ENCODE data around the gene EFR3B. TPM values are rescaled to one million over a fixed set of nuclear protein-coding genes. Genes with fewer than 3 reads are reported as not detected.

The EFR3B gene
- total and polyA plus RNA-seq, 2 of the 4 experiments (the other 2 are of a cell fraction): 0.38 to 0.90 TPM

- WGBS, 2 experiments (ENCODE audit: extremely low coverage in 2 of 2, insufficient read length in 1 of 2): 100% methylated on average over 4 of the region's 7 CpGs; no CpG with 5 or more reads in 1 of the 2 experiments
- no peak overlapping the region for H4K8ac ChIP-seq (ENCODE audit: low read depth in 2 of 2, low read length in 2 of 2)
- H3K23ac ChIP-seq (ENCODE audit: low read depth, low read length): no peak overlapping the region
- H3K27ac ChIP-seq (ENCODE audit: insufficient read depth, low read length): no peak overlapping the region
- no peaks in the 10 kb centered on the region for H4K20me1 ChIP-seq (ENCODE audit: insufficient read depth, low read length)
- no peak overlapping the region for H4K91ac ChIP-seq (ENCODE audit: insufficient read depth, low read depth, low read length)
- no peaks in the 10 kb centered on the region for H3K36me3 ChIP-seq (ENCODE audit: control insufficient read depth, insufficient read depth, low read length)
- H4K5ac ChIP-seq (ENCODE audit: low read depth, low read length): no peak overlapping the region
- no peak overlapping the region for H3K18ac ChIP-seq (ENCODE audit: low read depth, low read length)
- H3K14ac ChIP-seq (replicated peaks; ENCODE audit: low read depth, low read length): no peak overlapping the region
- ChIA-PET POLR2A (ENCODE audit: unreplicated experiment) (no interaction called here), CTCF (interaction anchor here (1.6 kb wide), 1 partner anchor 150 kb away, joined by 3 read pairs; no protein-coding TSS in a partner anchor)
- H2BK20ac ChIP-seq (ENCODE audit: low read depth, low read length): no peak overlapping the region
- no peaks in the 10 kb centered on the region for H3K9me1 ChIP-seq (ENCODE audit: insufficient read depth, low read length)
- in situ Hi-C loops (cut with MboI; ENCODE audit: low sequenced_read_pairs): loop anchor here (25.0 kb wide), 1 partner anchor 713 kb away; no protein-coding TSS in a partner anchor
- intact Hi-C loops (cut with micrococcal nuclease): loop anchor here (5.0 to 10.0 kb wide), 2 partner anchors 83 to 290 kb away; partner anchors contain the start of gene EFR3B
- H2AFZ ChIP-seq (replicated peaks; ENCODE audit: low read length, poor library complexity): no peak overlapping the region
- no peak overlapping the region for H2BK5ac ChIP-seq (ENCODE audit: low read depth, low read length, poor library complexity, severe bottlenecking)
- dilution Hi-C loops (cut with HindIII; ENCODE audit: low sequenced_read_pairs, unreplicated experiment): no loop called here
- TF ChIP-seq SMC3 (IDR thresholded peaks at IDR 0.05; ENCODE audit: low read depth, low read length): no peak
- TF ChIP-seq CEBPB (IDR thresholded peaks at IDR 0.05; ENCODE audit: low read depth, low read length): no peak
- TF ChIP-seq POLR2A (IDR thresholded peaks at IDR 0.05; ENCODE audit: low read depth, low read length): no peak
- TF ChIP-seq RAD21 (IDR thresholded peaks at IDR 0.05; ENCODE audit: low read length): no peak
- TF ChIP-seq, protein P1, sequence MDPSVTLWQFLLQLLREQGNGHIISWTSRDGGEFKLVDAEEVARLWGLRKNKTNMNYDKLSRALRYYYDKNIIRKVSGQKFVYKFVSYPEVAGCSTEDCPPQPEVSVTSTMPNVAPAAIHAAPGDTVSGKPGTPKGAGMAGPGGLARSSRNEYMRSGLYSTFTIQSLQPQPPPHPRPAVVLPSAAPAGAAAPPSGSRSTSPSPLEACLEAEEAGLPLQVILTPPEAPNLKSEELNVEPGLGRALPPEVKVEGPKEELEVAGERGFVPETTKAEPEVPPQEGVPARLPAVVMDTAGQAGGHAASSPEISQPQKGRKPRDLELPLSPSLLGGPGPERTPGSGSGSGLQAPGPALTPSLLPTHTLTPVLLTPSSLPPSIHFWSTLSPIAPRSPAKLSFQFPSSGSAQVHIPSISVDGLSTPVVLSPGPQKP (IDR thresholded peaks at IDR 0.05; ENCODE audit: borderline replicate concordance, low read depth, low read length): no peak
- H3K9ac ChIP-seq (ENCODE audit: low read depth, low read length): no peak overlapping the region
- no peak overlapping the region for H2AK5ac ChIP-seq (ENCODE audit: low read depth, low read length)
- no peak overlapping the region for H3K56ac ChIP-seq (ENCODE audit: extremely low read depth, insufficient read depth, low read length)
- ATAC-seq (ENCODE audit: low read depth) (no peak), DNase-seq (no peak)
- no peak overlapping the region for H2BK120ac ChIP-seq (ENCODE audit: low read depth, low read length)
- H3K4me1 ChIP-seq (ENCODE audit: control insufficient read depth, insufficient read depth, low read length): peaks cover 1% of the 10 kb centered on the region; the same call in 1 of the 2 replicates
- no peak overlapping the region for H3K4me2 ChIP-seq (ENCODE audit: low read depth, low read length)
- H3K4ac ChIP-seq (ENCODE audit: low read depth, low read length): no peak overlapping the region
- no peak overlapping the region for H3K4me3 ChIP-seq (ENCODE audit: insufficient read depth, low read depth, low read length)
- H2BK15ac ChIP-seq (ENCODE audit: low read depth, low read length): no peak overlapping the region
- no peak overlapping the region for H2AK9ac ChIP-seq (replicated peaks; ENCODE audit: low read depth, low read length, poor library complexity)
- BruUV-seq (replicated peaks): no TSS peak
- no peaks in the 10 kb centered on the region for H3K9me3 ChIP-seq (ENCODE audit: control insufficient read depth, insufficient read depth, low read length)
- H3K79me1 ChIP-seq (ENCODE audit: low read depth in 1 of 2, low read length in 2 of 2): no peaks in the 10 kb centered on the region
- no peaks in the 10 kb centered on the region for H3K27me3 ChIP-seq (ENCODE audit: control insufficient read depth, insufficient read depth, low read length)
Observed at GRCh38 chr2:25125189-25125588, 83.3 kb downstream of the EFR3B start.

All from IMR-90 (cell line).